MG63 (cell line): ENCODE results near the gene COG8. TPM values are rescaled to one million over a fixed set of nuclear protein-coding genes. Genes with fewer than 3 reads are reported as not detected.

ENCODE experiments used
- DNase-seq: peaks from one replicate; pipeline ENCODE4 v3.0.0-alpha.2; 2020
- H3K27me3 ChIP-seq: fragments of 250-450 bp; sonication (Bioruptor Pico); 2 replicates; pipeline ENCODE4 v1.5.1; 2020; ENCODE audit warnings: mild to moderate bottlenecking, moderate library complexity
- H3K36me3 ChIP-seq: fragments of 250-450 bp; sonication (Bioruptor Pico); 2 replicates; pipeline ENCODE4 v1.5.1; 2020; ENCODE audit warnings: mild to moderate bottlenecking, moderate library complexity
- H3K4me3 ChIP-seq: fragments of 250-450 bp; sonication (Bioruptor Pico); 2 replicates; pipeline ENCODE4 v1.5.1; 2020; ENCODE audit warnings: mild to moderate bottlenecking, moderate library complexity
- H3K9me3 ChIP-seq: fragments of 250-450 bp; sonication (Bioruptor Pico); 2 replicates; pipeline ENCODE4 v1.5.1; 2020; ENCODE audit warnings: mild to moderate bottlenecking, moderate library complexity
- total RNA-seq: library from RNA; depleted of rRNA; stranded (reverse); fragments of >200 nt; shearing (Covaris generic); gene quantifications from 2 replicates; pipeline ENCODE4 v1.2.3, GENCODE V29; 2014; ENCODE audit warnings: low replicate concordance

COG8 gene
- total RNA-seq, 1 experiment from 2014 or later, result 51.9 TPM

GRCh38 chr16:69326172-69326873 is 13.0 kb downstream of the COG8 start:
- H3K4me3 ChIP-seq, result no peak overlapping the region
- H3K27me3 ChIP-seq, result no peaks in the 10 kb centered on the region
- no peak for DNase-seq
- no peaks in the 10 kb centered on the region for H3K9me3 ChIP-seq
- peaks cover 44% of the 10 kb centered on the region for H3K36me3 ChIP-seq

- no peaks in the 10 kb centered on the region for H3K9me3 ChIP-seq
- H3K4me3 ChIP-seq, result no peak overlapping the region
- DNase-seq, result no peak
- H3K27me3 ChIP-seq, result no peaks in the 10 kb centered on the region
- H3K36me3 ChIP-seq, result peaks cover 42% of the 10 kb centered on the region
Measured at GRCh38 chr16:69325784-69326171, 13.6 kb downstream of the COG8 start.

GRCh38 chr16:69324585-69325253 is 14.6 kb downstream of the COG8 start:
- no peak for DNase-seq
- H3K9me3 ChIP-seq, result no peaks in the 10 kb centered on the region
- no peaks in the 10 kb centered on the region for H3K27me3 ChIP-seq
- H3K36me3 ChIP-seq, result peaks cover 40% of the 10 kb centered on the region
- H3K4me3 ChIP-seq, result no peak overlapping the region

- peaks cover 40% of the 10 kb centered on the region for H3K36me3 ChIP-seq
- no peaks in the 10 kb centered on the region for H3K27me3 ChIP-seq
- no peak for DNase-seq
- no peak overlapping the region for H3K4me3 ChIP-seq
- H3K9me3 ChIP-seq, result no peaks in the 10 kb centered on the region
Measured at GRCh38 chr16:69324013-69324531, 15.3 kb downstream of the COG8 start.

GRCh38 chr16:69323415-69323814 is 15.9 kb downstream of the COG8 start:
- DNase-seq, result no peak
- H3K36me3 ChIP-seq, result peaks cover 37% of the 10 kb centered on the region

GRCh38 chr16:69322343-69322742 is 17.0 kb downstream of the COG8 start:
- Histone ChIP-seq H3K27me3 (no peaks in the 10 kb centered on the region), H3K36me3 (peaks cover 32% of the 10 kb centered on the region), H3K9me3 (no peaks in the 10 kb centered on the region), H3K4me3 (no peak overlapping the region)
- DNase-seq, result no peak

More at GRCh38 chr16:69323415-69323814, 15.9 kb downstream of the COG8 start:
- Histone ChIP-seq H3K9me3 (no peaks in the 10 kb centered on the region), H3K4me3 (no peak overlapping the region), H3K27me3 (no peaks in the 10 kb centered on the region)

- no peak for DNase-seq
- no peaks in the 10 kb centered on the region for H3K27me3 ChIP-seq
- no peaks in the 10 kb centered on the region for H3K9me3 ChIP-seq
- H3K4me3 ChIP-seq, result no peak overlapping the region
- peaks cover 28% of the 10 kb centered on the region for H3K36me3 ChIP-seq
Measured at GRCh38 chr16:69321080-69321479, 18.3 kb downstream of the COG8 start.

- H3K27me3 ChIP-seq, result no peaks in the 10 kb centered on the region
- no peak for DNase-seq
- no peak overlapping the region for H3K4me3 ChIP-seq
- H3K36me3 ChIP-seq, result peaks cover 27% of the 10 kb centered on the region
- no peaks in the 10 kb centered on the region for H3K9me3 ChIP-seq
Measured at GRCh38 chr16:69320740-69321073, 18.7 kb downstream of the COG8 start.

- H3K27me3 ChIP-seq, result no peaks in the 10 kb centered on the region
- peaks cover 29% of the 10 kb centered on the region for H3K36me3 ChIP-seq
- DNase-seq, result no peak
- H3K9me3 ChIP-seq, result no peaks in the 10 kb centered on the region
- no peak overlapping the region for H3K4me3 ChIP-seq
Measured at GRCh38 chr16:69319826-69320739, 19.3 kb downstream of the COG8 start.

- DNase-seq, result no peak
- Histone ChIP-seq H3K27me3 (no peaks in the 10 kb centered on the region), H3K9me3 (no peaks in the 10 kb centered on the region), H3K36me3 (peaks cover 26% of the 10 kb centered on the region), H3K4me3 (no peak overlapping the region)
Measured at GRCh38 chr16:69319381-69319780, 20.0 kb downstream of the COG8 start.

GRCh38 chr16:69318911-69319289 is 20.5 kb downstream of the COG8 start:
- Histone ChIP-seq H3K9me3 (no peaks in the 10 kb centered on the region), H3K27me3 (no peaks in the 10 kb centered on the region), H3K36me3 (peaks cover 25% of the 10 kb centered on the region), H3K4me3 (no peak overlapping the region)
- DNase-seq, result no peak

GRCh38 chr16:69318177-69318910 is 21.0 kb downstream of the COG8 start:
- Histone ChIP-seq H3K36me3 (peaks cover 28% of the 10 kb centered on the region), H3K4me3 (no peak overlapping the region), H3K27me3 (no peaks in the 10 kb centered on the region), H3K9me3 (no peaks in the 10 kb centered on the region)
- DNase-seq, result no peak

GRCh38 chr16:69316595-69317034 is 22.7 kb downstream of the COG8 start:
- peaks cover 24% of the 10 kb centered on the region for H3K36me3 ChIP-seq
- no peak overlapping the region for H3K4me3 ChIP-seq
- no peaks in the 10 kb centered on the region for H3K27me3 ChIP-seq
- no peaks in the 10 kb centered on the region for H3K9me3 ChIP-seq
- no peak for DNase-seq

- H3K36me3 ChIP-seq, result peaks cover 20% of the 10 kb centered on the region
- no peak overlapping the region for H3K4me3 ChIP-seq
- no peak for DNase-seq
- no peaks in the 10 kb centered on the region for H3K27me3 ChIP-seq
- H3K9me3 ChIP-seq, result no peaks in the 10 kb centered on the region
Measured at GRCh38 chr16:69315486-69316311, 23.7 kb downstream of the COG8 start.

- peaks cover 20% of the 10 kb centered on the region for H3K36me3 ChIP-seq
- no peaks in the 10 kb centered on the region for H3K9me3 ChIP-seq
- no peaks in the 10 kb centered on the region for H3K27me3 ChIP-seq
- no peak overlapping the region for H3K4me3 ChIP-seq
- no peak for DNase-seq
Measured at GRCh38 chr16:69314534-69314933, 24.8 kb downstream of the COG8 start.

- H3K4me3 ChIP-seq, result no peak overlapping the region
- no peaks in the 10 kb centered on the region for H3K27me3 ChIP-seq
- H3K9me3 ChIP-seq, result no peaks in the 10 kb centered on the region
- peaks cover 20% of the 10 kb centered on the region for H3K36me3 ChIP-seq
- no peak for DNase-seq
Measured at GRCh38 chr16:69313469-69313868, 25.9 kb downstream of the COG8 start.
